Fibroblast of villous mesenchyme (primary cell): ENCODE results near the gene RERE. TPM values are rescaled to one million over a fixed set of nuclear protein-coding genes. Genes with fewer than 3 reads are reported as not detected.
"Not testable (repeated sequence)": the region's sequence is repeated elsewhere in the genome, so short reads cannot be mapped to it uniquely, and the experiment has no call there.

Source experiments
- DNase-seq: peaks from one replicate; pipeline ENCODE4 v3.0.0-alpha.2; 2010; ENCODE audit warnings: low read depth
- H3K4me3 ChIP-seq: 2 replicates; pipeline ENCODE4 v1.5.1; 2011; ENCODE audit warnings: low read depth, mild to moderate bottlenecking, low read length
- total RNA-seq: library from RNA; depleted of rRNA; stranded (reverse); fragments of >200 nt; gene quantifications from 2 replicates; pipeline ENCODE4 v1.2.3, GENCODE V29; 2012
- TF ChIP-seq, protein P1 (sequence below): IDR thresholded peaks from 2 replicates; pipeline ENCODE4 v1.5.1; 2012; ENCODE audit warnings: low read depth, mild to moderate bottlenecking, low read length; ENCODE audit not compliant: insufficient read depth

The RERE gene
- total RNA-seq, 1 donor = 51.4 TPM

DNA sequence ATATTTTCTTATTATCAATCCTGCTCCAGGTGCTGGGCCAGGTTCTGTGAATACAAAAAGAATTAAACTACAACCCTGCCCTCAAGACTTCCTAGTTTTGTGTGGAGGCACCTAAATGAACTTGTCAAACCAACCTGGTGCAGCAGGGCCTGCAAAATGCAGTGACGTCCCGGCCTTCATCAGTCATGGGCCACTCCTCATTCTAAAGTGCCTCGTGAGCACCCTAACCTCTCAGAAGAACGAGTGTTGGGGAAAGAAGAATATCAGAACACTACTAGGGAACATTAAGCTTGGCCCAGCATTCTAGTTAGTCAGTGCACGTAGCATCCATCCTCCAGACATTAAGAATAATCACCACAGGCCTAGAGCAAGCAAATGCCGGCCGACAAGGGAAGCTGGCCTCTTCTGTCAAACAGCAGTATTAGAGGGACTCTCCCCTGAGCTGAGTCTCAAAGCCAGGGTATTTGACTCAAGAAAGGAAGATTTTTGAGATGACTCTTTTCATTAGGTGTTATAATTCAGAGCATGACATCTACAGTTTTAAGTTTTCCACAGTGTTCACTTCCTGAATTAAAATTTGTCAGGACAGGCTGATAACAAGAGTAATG is 361.6 kb downstream of the RERE start:
- TF ChIP-seq, protein P1, sequence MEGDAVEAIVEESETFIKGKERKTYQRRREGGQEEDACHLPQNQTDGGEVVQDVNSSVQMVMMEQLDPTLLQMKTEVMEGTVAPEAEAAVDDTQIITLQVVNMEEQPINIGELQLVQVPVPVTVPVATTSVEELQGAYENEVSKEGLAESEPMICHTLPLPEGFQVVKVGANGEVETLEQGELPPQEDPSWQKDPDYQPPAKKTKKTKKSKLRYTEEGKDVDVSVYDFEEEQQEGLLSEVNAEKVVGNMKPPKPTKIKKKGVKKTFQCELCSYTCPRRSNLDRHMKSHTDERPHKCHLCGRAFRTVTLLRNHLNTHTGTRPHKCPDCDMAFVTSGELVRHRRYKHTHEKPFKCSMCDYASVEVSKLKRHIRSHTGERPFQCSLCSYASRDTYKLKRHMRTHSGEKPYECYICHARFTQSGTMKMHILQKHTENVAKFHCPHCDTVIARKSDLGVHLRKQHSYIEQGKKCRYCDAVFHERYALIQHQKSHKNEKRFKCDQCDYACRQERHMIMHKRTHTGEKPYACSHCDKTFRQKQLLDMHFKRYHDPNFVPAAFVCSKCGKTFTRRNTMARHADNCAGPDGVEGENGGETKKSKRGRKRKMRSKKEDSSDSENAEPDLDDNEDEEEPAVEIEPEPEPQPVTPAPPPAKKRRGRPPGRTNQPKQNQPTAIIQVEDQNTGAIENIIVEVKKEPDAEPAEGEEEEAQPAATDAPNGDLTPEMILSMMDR = no peak
- peak; percentile 30 for DNase-seq
- H3K4me3 ChIP-seq = no peak overlapping the region

DNA sequence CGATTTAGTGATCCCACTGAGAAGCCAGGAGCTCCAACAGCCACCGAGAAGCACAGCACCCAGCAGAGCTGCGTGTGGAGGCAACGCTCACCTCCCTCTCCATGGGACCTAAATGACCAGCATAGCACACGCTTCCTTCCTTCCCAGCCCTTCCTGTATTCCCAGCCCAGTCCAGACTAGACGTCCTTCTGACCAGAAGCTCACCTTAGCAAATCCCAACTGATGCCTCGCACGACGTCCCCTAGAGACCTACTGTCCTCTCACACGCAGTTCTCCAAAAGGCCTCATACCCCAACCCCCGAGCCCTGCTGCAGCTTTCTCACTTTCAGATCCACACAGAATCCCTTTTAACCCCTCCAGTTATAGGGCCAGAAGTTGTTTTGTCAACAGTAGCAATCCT is 367.1 kb downstream of the RERE start:
- no peak for DNase-seq
- TF ChIP-seq, protein P1 = no peak
- H3K4me3 ChIP-seq = no peak overlapping the region

DNA sequence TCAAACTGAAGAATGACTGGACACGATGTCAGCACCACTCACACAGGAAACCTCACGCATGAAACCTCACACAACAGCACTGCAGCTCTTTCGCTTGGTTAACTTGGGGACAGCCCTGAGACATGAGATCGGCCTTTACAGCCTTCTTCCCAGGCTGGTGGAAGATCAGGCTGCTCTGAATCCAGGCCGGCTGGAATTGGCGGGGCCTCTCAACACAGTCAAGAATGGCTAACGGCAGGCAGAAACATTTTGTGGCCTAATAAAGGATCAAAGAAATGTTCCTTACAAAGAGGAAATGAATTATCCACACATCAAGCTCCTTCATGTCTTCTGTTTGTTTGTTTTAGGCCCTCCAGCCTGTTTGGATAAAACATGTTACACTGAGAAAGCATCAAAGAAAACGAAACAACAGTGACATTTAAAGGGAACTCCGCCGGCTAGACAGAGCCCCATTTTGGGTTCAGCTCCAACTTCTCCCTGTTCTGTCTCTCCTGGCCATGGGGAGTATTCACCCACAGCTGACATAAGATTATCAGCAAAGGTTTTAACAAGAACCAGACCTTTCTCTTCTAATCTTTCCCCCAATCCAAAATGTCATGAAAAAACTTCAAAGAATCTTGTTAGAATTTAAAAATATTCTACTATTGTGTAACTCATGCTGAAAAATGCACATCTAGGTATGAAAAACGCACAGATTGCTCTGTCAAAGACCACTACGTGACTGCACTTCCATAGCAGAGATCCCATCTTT is 368.4 kb downstream of the RERE start:
- H3K4me3 ChIP-seq = peak overlapping the region; percentile 34
- TF ChIP-seq, protein P1 = no peak
- DNase-seq = peak; percentile 78

DNA sequence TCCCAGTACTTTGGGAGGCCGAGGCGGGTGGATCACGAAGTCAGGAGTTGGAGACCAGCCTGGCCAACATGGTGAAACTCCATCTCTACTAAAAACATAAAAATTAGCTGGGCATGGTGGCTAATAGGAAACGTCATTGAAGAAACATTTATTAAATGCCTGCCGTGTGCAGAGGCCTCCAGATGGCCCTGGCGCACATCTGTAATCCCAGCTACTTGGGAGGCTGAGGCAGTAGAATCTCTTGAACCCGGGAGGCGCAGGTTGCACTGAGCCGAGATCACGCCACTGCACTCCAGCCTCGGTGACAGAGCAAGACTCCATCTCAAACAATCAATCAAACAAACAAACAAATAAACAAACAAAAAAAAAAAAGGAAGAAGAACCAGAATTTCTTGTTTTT is 368.9 kb downstream of the RERE start:
- H3K4me3 ChIP-seq = not testable (repeated sequence)
- DNase-seq = peak; percentile 39

DNA sequence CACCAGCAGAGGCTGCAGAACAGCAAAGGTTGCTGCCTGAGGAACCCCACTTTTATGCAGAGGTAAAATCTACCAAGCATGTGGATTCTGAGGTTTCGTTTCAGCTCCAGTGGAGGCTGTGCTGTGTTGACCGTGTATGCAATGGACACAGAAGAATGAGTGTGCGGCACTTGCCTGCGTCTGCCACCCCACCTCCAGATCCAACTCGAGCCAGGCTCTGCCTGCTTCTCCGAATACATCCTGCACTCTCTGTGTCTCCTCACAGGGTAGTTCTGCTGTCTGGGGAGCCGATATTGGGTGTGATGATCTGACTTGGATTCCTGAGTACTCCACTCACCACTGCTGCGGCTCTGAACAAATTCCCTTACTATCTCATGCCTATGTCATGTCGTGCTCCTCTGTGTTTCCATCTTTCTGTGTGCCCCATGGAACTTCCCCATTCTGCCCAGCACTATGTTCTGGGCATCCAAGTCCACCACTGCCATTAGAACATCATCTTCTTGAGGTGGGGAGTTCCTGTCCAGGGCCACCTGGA is 369.8 kb downstream of the RERE start:
- no peak overlapping the region for H3K4me3 ChIP-seq
- TF ChIP-seq, protein P1 = no peak
- peak; percentile 43 for DNase-seq

DNA sequence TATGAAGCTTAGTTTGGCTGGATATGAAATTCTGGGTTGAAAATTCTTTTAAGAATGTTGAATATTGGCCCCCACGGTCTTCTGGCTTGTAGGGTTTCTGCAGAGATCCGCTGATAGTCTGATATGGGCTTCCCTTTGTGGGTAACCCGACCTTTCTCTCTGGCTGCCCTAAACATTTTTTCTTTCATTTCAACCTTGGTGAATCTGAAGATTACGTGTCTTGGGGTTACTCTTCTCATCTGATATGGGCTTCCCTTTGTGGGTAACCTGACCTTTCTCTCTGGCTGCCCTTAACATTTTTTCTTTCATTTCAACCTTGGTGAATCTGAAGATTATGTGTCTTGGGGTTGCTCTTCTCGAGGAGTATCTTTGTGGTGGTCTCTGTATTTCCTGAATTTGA is 371.3 kb downstream of the RERE start:
- H3K4me3 ChIP-seq, DNase-seq: not testable (repeated sequence)

DNA sequence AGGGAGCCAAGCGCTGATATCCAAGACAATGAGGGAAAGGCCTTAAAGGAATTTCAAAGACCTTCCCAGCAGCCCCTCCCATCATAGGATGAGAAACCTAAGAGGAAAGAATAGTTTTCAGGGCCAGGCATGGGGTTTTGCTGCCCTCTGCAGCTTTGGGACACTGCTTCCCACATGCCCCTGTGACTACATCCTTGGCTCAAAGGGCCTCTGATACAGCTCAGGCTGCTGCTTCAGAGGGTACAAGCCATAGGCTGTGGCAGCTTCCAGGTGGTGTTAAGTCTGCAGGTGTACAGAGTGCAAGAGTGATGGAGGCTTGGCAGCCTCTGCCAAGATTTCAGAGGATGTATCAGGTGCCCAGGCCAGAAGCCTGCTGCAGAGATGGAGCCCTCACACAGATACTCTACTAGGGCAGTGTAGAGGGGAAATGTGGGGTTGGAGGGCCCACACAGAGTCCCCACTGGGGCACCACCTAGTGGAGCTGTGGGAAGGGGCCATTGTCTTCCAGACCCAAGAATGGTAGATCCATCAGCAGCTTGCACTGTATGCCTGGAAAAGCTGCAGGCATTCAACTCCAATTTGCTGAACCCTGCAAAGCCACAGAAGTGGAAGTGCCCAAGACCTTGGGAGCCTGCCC is 373.8 kb downstream of the RERE start:
- no peak overlapping the region for H3K4me3 ChIP-seq
- DNase-seq = no peak
- TF ChIP-seq, protein P1 = peak; percentile 30
